Neuronal stem cell (in vitro differentiated cells): ENCODE results near the gene KBTBD8.

Source experiments
- DNase-seq: peaks from one replicate; pipeline ENCODE4 v3.0.0-alpha.2; 2013; ENCODE audit warnings: low spot score
- H2AFZ ChIP-seq: one replicate; pipeline ENCODE4 v1.6.1; 2013; ENCODE audit warnings: mild to moderate bottlenecking, low read length, inconsistent platforms
- H2AK5ac ChIP-seq: 2 replicates; pipeline ENCODE4 v1.6.1; 2013; ENCODE audit warnings: low read depth, mild to moderate bottlenecking, inconsistent platforms, low read length, moderate library complexity, mixed read lengths
- H2BK120ac ChIP-seq: 2 replicates; pipeline ENCODE4 v1.6.1; 2013; ENCODE audit warnings: low read depth, mild to moderate bottlenecking, inconsistent platforms, low read length, moderate library complexity, mixed read lengths
- H2BK12ac ChIP-seq: one replicate; pipeline ENCODE4 v1.6.1; 2013; ENCODE audit warnings: low read length, inconsistent platforms
- H2BK15ac ChIP-seq: 2 replicates; pipeline ENCODE4 v1.6.1; 2013; ENCODE audit warnings: mild to moderate bottlenecking, low read length, inconsistent platforms, mixed read lengths
- H2BK5ac ChIP-seq: one replicate; pipeline ENCODE4 v1.6.1; 2013; ENCODE audit warnings: inconsistent platforms, mild to moderate bottlenecking, low read length, moderate library complexity
- H3K14ac ChIP-seq: one replicate; pipeline ENCODE4 v1.6.1; 2013; ENCODE audit warnings: low read length, inconsistent platforms
- H3K18ac ChIP-seq: 2 replicates; pipeline ENCODE4 v1.6.1; 2013; ENCODE audit warnings: low read length, inconsistent platforms
- H3K23ac ChIP-seq: 2 replicates; pipeline ENCODE4 v1.6.1; 2013; ENCODE audit warnings: low read depth, mild to moderate bottlenecking, mixed read lengths, low read length, inconsistent platforms; ENCODE audit not compliant: poor library complexity
- H3K27ac ChIP-seq: replicated peaks from 3 replicates; pipeline ENCODE4 v1.5.1; 2013; ENCODE audit warnings: low read length, inconsistent platforms
- H3K27me3 ChIP-seq, 3 experiments: 2 replicates each; pipeline ENCODE4 v1.6.1; 2013; ENCODE audit warnings: low read length in 3 of 3, mild to moderate bottlenecking in 2 of 3, inconsistent platforms in 1 of 3, low read depth in 1 of 3, mixed read lengths in 1 of 3, moderate library complexity in 1 of 3; ENCODE audit not compliant: control insufficient read depth in 3 of 3, insufficient read depth in 3 of 3
- H3K36me3 ChIP-seq, 2 donors: replicated peaks in 1 of 2; 2 replicates each; pipeline ENCODE4 v1.6.1; 2013; ENCODE audit warnings: low read length in 2 of 2; ENCODE audit not compliant: control insufficient read depth in 2 of 2, insufficient read depth in 2 of 2
- H3K4ac ChIP-seq: 2 replicates; pipeline ENCODE4 v1.6.1; 2013; ENCODE audit warnings: inconsistent platforms, mild to moderate bottlenecking, low read length, moderate library complexity
- H3K4me1 ChIP-seq, 2 donors: 1 replicate in 1 of 2; 2 replicates in 1 of 2; pipeline ENCODE4 v1.6.1; 2013; ENCODE audit warnings: low read length in 2 of 2, low read depth in 1 of 2; ENCODE audit not compliant: control insufficient read depth in 2 of 2, insufficient read depth in 1 of 2
- H3K4me2 ChIP-seq: one replicate; pipeline ENCODE4 v1.6.1; 2013; ENCODE audit warnings: mild to moderate bottlenecking, low read length, inconsistent platforms; ENCODE audit not compliant: insufficient read depth, poor library complexity, severe bottlenecking
- H3K4me3 ChIP-seq, 2 donors: 2 replicates each; pipeline ENCODE4 v1.5.1; 2013; ENCODE audit warnings: low read length in 2 of 2, mild to moderate bottlenecking in 2 of 2, inconsistent platforms in 1 of 2, moderate library complexity in 1 of 2
- H3K79me1 ChIP-seq: one replicate; pipeline ENCODE4 v1.6.1; 2013; ENCODE audit warnings: low read depth, mild to moderate bottlenecking, inconsistent platforms, low read length, moderate library complexity
- H3K9ac ChIP-seq: one replicate; pipeline ENCODE4 v1.6.1; 2013; ENCODE audit warnings: mild to moderate bottlenecking, low read depth, low read length, inconsistent platforms; ENCODE audit not compliant: poor library complexity
- H3K9me3 ChIP-seq, 2 donors: replicated peaks in 1 of 2; 2 replicates each; pipeline versions ENCODE3 to v1.6.1; 2013; ENCODE audit warnings: low read length in 2 of 2, mild to moderate bottlenecking in 2 of 2, inconsistent platforms in 1 of 2, low read depth in 1 of 2, mixed read lengths in 1 of 2, moderate library complexity in 1 of 2; ENCODE audit not compliant: control insufficient read depth in 2 of 2, insufficient read depth in 1 of 2
- H4K8ac ChIP-seq: one replicate; pipeline ENCODE4 v1.6.1; 2013; ENCODE audit warnings: low read depth, mild to moderate bottlenecking, inconsistent platforms, low read length, moderate library complexity
- H4K91ac ChIP-seq: one replicate; pipeline ENCODE4 v1.6.1; 2013; ENCODE audit warnings: low read length, low read depth, mild to moderate bottlenecking, inconsistent platforms; ENCODE audit not compliant: poor library complexity
- WGBS, 2 donors: extraction: QIAGEN DNeasy Blood & Tissue Kit; methylation state at CpG; one replicate each; pipeline ENCODE4 v1.1.7; 2013; ENCODE audit warnings: missing lambda C conversion rate in 2 of 2, mixed read lengths in 1 of 2; ENCODE audit not compliant: insufficient read length in 2 of 2, insufficient replicate concordance in 1 of 2; ENCODE audit errors: extremely low coverage in 2 of 2; 5-methylcytosine and 5-hydroxymethylcytosine counted together

The KBTBD8 gene

DNA sequence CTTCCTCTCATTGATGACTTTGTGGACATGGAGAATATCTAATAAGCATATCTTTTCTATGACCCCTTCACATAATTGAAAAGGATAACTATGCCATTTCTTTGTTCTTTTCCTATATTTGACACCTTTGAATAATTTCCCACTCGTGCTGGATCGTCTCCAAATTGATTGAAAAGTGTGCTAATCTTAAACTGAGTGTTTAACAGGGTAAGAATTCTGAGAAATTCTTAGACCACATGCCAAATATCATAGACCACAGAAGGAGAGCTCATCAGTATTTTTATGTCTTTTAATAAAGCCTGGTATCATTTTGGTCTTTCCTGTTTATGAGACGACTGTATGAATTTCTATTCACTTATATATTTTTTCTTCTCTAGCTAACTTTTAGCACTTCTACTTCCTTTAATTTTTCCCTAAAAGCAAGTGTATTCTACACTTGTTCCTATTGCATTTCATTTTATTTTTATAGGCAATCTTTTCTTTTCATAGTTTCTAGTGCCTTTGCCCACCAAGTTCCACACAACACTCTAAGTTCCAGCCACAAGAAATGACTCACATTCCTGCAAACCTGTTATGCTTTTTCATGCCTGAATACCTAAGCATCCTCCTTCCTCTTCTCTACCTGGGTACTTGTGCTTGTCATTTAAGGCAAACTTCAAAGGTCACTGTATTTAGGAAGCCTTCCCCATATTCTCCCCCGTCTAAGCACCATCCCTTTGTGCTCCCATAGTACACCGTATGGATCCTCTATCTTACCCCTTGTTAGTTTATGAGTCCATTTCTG, 30.1 kb downstream of the KBTBD8 start:
- H3K4me3 ChIP-seq: no peak overlapping the region
- no peak overlapping the region for H2AFZ ChIP-seq
- no peaks in the 10 kb centered on the region for H3K27me3 ChIP-seq
- H2BK12ac ChIP-seq: no peak overlapping the region
- no peak overlapping the region for H3K27ac ChIP-seq
- H3K36me3 ChIP-seq: no peaks in the 10 kb centered on the region
- no peak overlapping the region for H3K14ac ChIP-seq
- H3K18ac ChIP-seq: no peak overlapping the region
- no peak overlapping the region for H2AK5ac ChIP-seq
- no CpG with 5 or more reads among the region's 5 CpGs for WGBS, 2 donors
- H4K91ac ChIP-seq: no peak overlapping the region
- H3K4me1 ChIP-seq: peaks cover 0 to 2% of the 10 kb centered on the region in 2 donors
- H3K79me1 ChIP-seq: no peaks in the 10 kb centered on the region
- H3K23ac ChIP-seq: no peak overlapping the region
- no peaks in the 10 kb centered on the region for H3K9me3 ChIP-seq
- H2BK15ac ChIP-seq: no peak overlapping the region
- no peak overlapping the region for H3K4me2 ChIP-seq
- H3K4ac ChIP-seq: no peak overlapping the region
- DNase-seq: no peak
- no peak overlapping the region for H3K9ac ChIP-seq
- H4K8ac ChIP-seq: no peak overlapping the region
- H2BK120ac ChIP-seq: no peak overlapping the region
- H2BK5ac ChIP-seq: no peak overlapping the region

DNA sequence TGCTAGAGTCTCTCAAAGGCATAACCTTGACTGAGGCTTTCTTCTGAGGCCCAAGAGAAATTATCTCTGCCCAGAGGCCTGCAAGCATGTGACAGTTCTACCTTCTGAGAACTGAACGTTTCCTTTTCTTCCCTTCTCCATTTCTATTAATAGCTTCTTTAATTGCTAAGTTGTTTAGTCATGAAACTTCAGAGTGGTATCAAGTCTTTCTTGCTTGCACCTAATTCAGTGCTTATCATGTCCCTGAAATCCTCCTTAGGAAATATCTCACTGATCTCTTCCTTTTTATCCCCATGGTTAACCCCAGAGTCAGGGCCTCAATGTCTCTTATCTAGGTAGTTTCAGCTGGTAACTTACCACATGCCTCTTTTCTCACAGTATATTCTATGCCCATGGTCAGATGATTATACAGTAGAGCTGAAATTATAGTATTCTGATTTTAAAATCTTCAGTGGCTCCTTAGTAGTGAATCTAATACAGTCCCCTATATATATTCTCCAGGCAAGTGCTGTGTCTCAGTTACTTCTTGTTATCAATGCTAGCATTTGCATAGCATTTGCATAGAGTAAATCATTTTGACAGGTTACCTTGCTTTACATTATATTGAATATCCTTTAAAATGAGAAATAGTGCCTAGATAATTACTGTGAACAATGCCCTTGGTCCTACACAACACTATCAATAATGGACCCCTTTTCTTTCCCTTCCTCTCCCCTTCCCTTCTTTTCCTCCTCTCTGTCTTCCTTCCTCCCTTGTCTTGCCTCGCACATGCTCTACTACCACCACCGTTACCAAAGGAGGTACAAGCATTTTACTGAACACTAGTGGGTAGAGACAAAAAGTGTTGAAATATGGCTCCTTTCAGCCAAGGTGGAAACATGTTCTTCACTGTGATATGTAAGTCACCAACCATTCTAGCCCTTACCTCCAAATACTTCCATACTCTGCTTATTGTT, 33.0 kb downstream of the KBTBD8 start:
- Histone ChIP-seq H2BK12ac (no peak overlapping the region), H2AK5ac (no peak overlapping the region), H4K91ac (no peak overlapping the region), H3K36me3 (no peaks in the 10 kb centered on the region), H3K9ac (no peak overlapping the region), H2BK120ac (no peak overlapping the region), H3K4me3 (no peak overlapping the region), H3K27me3 (no peaks in the 10 kb centered on the region), H3K18ac (no peak overlapping the region), H2BK15ac (no peak overlapping the region), H3K4me1 (peaks cover 0 to 2% of the 10 kb centered on the region in 2 donors), H3K14ac (no peak overlapping the region), H4K8ac (no peak overlapping the region), H3K23ac (no peak overlapping the region), H3K4ac (no peak overlapping the region), H2AFZ (no peak overlapping the region), H2BK5ac (no peak overlapping the region), H3K27ac (no peak overlapping the region), H3K4me2 (no peak overlapping the region), H3K79me1 (no peaks in the 10 kb centered on the region), H3K9me3 (no peaks in the 10 kb centered on the region)
- WGBS, 2 donors: no CpG with 5 or more reads among the region's 3 CpGs
- no peak for DNase-seq

DNA sequence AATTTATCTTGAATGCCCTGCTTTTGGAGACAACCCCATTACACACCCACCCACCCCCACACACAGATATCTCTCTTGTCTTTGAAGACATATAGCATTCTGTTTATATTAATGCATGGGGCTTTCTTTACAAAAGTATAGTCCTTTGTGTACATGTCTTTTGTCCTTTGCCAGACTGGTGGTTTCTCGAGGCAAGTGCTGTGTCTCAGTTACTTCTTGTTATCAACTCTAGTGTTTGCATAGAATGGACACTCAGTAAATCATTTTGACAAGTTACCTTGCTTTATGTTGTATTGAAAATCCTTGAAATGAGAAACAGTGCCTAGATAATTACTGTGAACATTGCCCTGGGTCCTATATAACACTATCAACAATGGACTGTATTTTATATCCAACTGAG, 33.9 kb downstream of the KBTBD8 start:
- H2AK5ac ChIP-seq: no peak overlapping the region
- no peak overlapping the region for H2BK12ac ChIP-seq
- H2BK120ac ChIP-seq: no peak overlapping the region
- H2BK15ac ChIP-seq: no peak overlapping the region
- H3K9me3 ChIP-seq: no peaks in the 10 kb centered on the region
- no peak overlapping the region for H4K8ac ChIP-seq
- no peaks in the 10 kb centered on the region for H3K36me3 ChIP-seq
- no peak overlapping the region for H3K9ac ChIP-seq
- H3K4me1 ChIP-seq: peaks cover 0 to 2% of the 10 kb centered on the region in 2 donors
- H3K23ac ChIP-seq: no peak overlapping the region
- H3K4ac ChIP-seq: no peak overlapping the region
- no peak overlapping the region for H3K18ac ChIP-seq
- H4K91ac ChIP-seq: no peak overlapping the region
- H3K14ac ChIP-seq: no peak overlapping the region
- H2BK5ac ChIP-seq: no peak overlapping the region
- H3K79me1 ChIP-seq: no peaks in the 10 kb centered on the region
- no peaks in the 10 kb centered on the region for H3K27me3 ChIP-seq
- H2AFZ ChIP-seq: peak overlapping the region; percentile 9
- DNase-seq: no peak
- H3K4me3 ChIP-seq: no peak overlapping the region
- no peak overlapping the region for H3K27ac ChIP-seq
- WGBS, 2 donors: no CpG with 5 or more reads among the region's 1 CpG
- no peak overlapping the region for H3K4me2 ChIP-seq

DNA sequence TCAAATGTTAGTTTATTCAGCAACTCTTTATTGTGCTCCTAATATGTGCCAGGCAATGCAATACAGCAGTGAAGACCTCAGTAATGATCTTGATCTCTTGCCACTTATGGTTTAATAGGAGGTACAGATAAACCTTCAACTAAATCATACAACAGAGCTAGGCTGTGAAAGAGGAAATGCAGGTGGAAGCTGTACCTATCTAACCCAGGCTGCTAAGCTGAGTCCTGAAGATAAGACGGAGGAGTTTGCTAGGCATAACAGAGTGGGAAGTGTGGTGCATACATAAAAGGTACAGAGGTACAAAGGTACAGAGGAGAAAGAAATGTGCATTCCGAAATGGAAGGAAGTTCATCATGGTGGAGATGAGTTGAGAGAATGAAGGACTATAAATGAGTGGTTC, 35.0 kb downstream of the KBTBD8 start:
- DNase-seq: no peak
- H3K14ac ChIP-seq: no peak overlapping the region
- no CpG with 5 or more reads among the region's 2 CpGs for WGBS, 2 donors
- H3K4me3 ChIP-seq: no peak overlapping the region
- no peaks in the 10 kb centered on the region for H3K27me3 ChIP-seq
- no peak overlapping the region for H2BK120ac ChIP-seq
- no peak overlapping the region for H4K8ac ChIP-seq
- no peak overlapping the region for H3K27ac ChIP-seq
- no peak overlapping the region for H2BK12ac ChIP-seq
- no peak overlapping the region for H3K4me2 ChIP-seq
- no peak overlapping the region for H2AFZ ChIP-seq
- no peaks in the 10 kb centered on the region for H3K36me3 ChIP-seq
- peaks cover 0 to 2% of the 10 kb centered on the region in 2 donors for H3K4me1 ChIP-seq
- H3K9ac ChIP-seq: no peak overlapping the region
- H2BK15ac ChIP-seq: no peak overlapping the region
- no peak overlapping the region for H4K91ac ChIP-seq
- H3K18ac ChIP-seq: no peak overlapping the region
- H3K79me1 ChIP-seq: no peaks in the 10 kb centered on the region
- H3K4ac ChIP-seq: no peak overlapping the region
- no peak overlapping the region for H2AK5ac ChIP-seq
- H2BK5ac ChIP-seq: no peak overlapping the region
- no peak overlapping the region for H3K23ac ChIP-seq
- no peaks in the 10 kb centered on the region for H3K9me3 ChIP-seq
